Ovary (tissue), 9 donors: Measurements from ENCODE around the gene TCF7L1. TPM values are rescaled to one million over a fixed set of nuclear protein-coding genes. Genes with fewer than 3 reads are reported as not detected.

Source experiments
- DNase-seq, 5 donors: peaks; one replicate each; pipeline ENCODE4 v3.0.0-alpha.2; 2019 to 2020
- H3K27ac ChIP-seq, 2 donors: fragments of 200-600 bp; one replicate each; pipeline versions ENCODE4 v1.5.1 to v1.8.0; 2019 to 2022
- H3K27me3 ChIP-seq: fragments of 200-600 bp; one replicate; pipeline ENCODE4 v1.8.0; 2022
- H3K36me3 ChIP-seq: fragments of 200-600 bp; sonication (generic); one replicate; pipeline ENCODE4 v1.5.1; 2019
- H3K4me1 ChIP-seq: one replicate; pipeline ENCODE4 v1.8.1; 2013; ENCODE audit warnings: mild to moderate bottlenecking, moderate library complexity; ENCODE audit not compliant: insufficient read depth
- H3K4me3 ChIP-seq: fragments of 200-600 bp; sonication (generic); one replicate; pipeline ENCODE4 v1.5.1; 2017
- H3K9me3 ChIP-seq, 2 donors: fragments of 200-600 bp in 1 of 2; sonication (generic) in 1 of 2; one replicate each; pipeline versions ENCODE4 v1.5.1 to v1.8.1; 2013 to 2019; ENCODE audit warnings: mild to moderate bottlenecking in 1 of 2, moderate library complexity in 1 of 2
- CTCF ChIP-seq, 3 donors: fragments of 450-650 bp in 2 of 3; fragments of 200-600 bp in 1 of 3; IDR thresholded peaks; one replicate each; pipeline versions ENCODE4 v1.5.1 to v1.8.0; 2016 to 2022; ENCODE audit warnings: antibody characterized with exemption in 3 of 3, mild to moderate bottlenecking in 1 of 3
- EP300 ChIP-seq: sonication (generic); formaldehyde crosslinking; IDR thresholded peaks from one replicate; pipeline ENCODE4 v1.6.1; 2017; ENCODE audit warnings: antibody characterized with exemption
- POLR2A ChIP-seq: fragments of 450-650 bp; IDR thresholded peaks from one replicate; pipeline ENCODE4 v1.6.1; 2017; ENCODE audit warnings: antibody characterized with exemption, mild to moderate bottlenecking, moderate library complexity
- WGBS, 3 donors: extraction: QIAGEN DNeasy Blood & Tissue Kit in 1 of 3; methylation state at CpG; one replicate each; pipeline versions ENCODE4 v1.1.5 to v1.1.7; 2013 to 2017; 5-methylcytosine and 5-hydroxymethylcytosine counted together
- intact Hi-C, 4 donors: fragments of 100-400 bp; cut with DNase I; formaldehyde crosslinking; loops; one replicate each; pipeline versions ENCODE4 v1.11.0 to v1.15.1; 2022 to 2023
- polyA plus RNA-seq, 2 donors: library from polyadenylated mRNA; stranded (reverse); fragments of 200-250 nt in 1 of 2; fragments of 350-450 nt in 1 of 2; fragmentation: Illumina TruSeq in 1 of 2; extraction: RNeasy Lipid Tissue Mini Kit (QIAGEN cat#74804) in 1 of 2; gene quantifications; one replicate each; pipeline ENCODE4 v1.2.3, GENCODE V29; 2013 to 2014
- total RNA-seq, 7 donors: library from RNA; depleted of rRNA in 2 of 7; stranded (reverse); fragments of >200 nt in 2 of 7; fragmentation: NEBNext Ultra II Directional in 3 of 7; extraction: Animal tissue kit (Norgen Biotek cat#: 25700) in 3 of 7; gene quantifications; one replicate each; pipeline versions ENCODE4 v1.1.0 to v1.2.4, GENCODE V29; 2016 to 2023
- donor health status: DM: no; HTN: no; CAD: no; lungs with moderate emphysema.
- donor health status: DM: no; HTN: no; CAD: no.
- donor health status: Bipolar disorder and iron deficiency.
- donor health status: DM: yes; HTN: yes; CAD: no.
- donor health status: DM: no; HTN: no; CAD: no.
- donor health status: DM: yes; HTN: yes; CAD: no.

TCF7L1 gene
- total and polyA plus RNA-seq, 9 donors = 5.2 to 29.8 (median 23.9) TPM

- H3K27ac ChIP-seq = no peak overlapping the region
- H3K4me3 ChIP-seq = no peak overlapping the region
- no peaks in the 10 kb centered on the region for H3K9me3 ChIP-seq
- no peak for TF ChIP-seq CTCF (IDR thresholded peaks at IDR 0.05)
- no peak for TF ChIP-seq POLR2A
- no peak for TF ChIP-seq EP300
- 75 to 85% (median 84%) methylated on average over 2 of the region's 2 CpGs for WGBS, 3 donors
- H3K27me3 ChIP-seq = no peaks in the 10 kb centered on the region
- no peaks in the 10 kb centered on the region for H3K36me3 ChIP-seq
- DNase-seq = no peak
- intact Hi-C loops = no loop called here
- no peaks in the 10 kb centered on the region for H3K4me1 ChIP-seq
Measured at GRCh38 chr2:85187069-85187468, 53.9 kb downstream of the TCF7L1 start.

DNA sequence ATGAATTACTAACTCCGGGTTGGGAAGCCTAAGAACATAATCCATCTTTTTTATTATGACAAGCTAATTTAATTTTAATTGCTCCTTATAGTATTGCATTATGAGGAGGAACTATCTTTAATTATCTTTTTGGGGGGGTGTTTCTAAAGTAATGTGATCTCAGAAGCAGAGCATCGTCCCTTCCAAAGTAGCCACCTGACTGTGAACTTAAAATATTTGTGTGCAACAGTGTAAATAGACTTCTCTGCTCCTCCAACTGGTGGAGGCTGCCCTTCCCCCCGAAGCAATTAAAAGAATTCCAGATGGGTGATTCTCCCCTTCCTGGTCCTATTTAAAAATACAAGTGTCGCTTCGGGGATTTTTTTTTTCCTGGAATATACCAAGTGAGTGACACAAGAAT is 55.7 kb downstream of the TCF7L1 start:
- Histone ChIP-seq H3K4me1 (no peaks in the 10 kb centered on the region), H3K27ac (no peak overlapping the region), H3K36me3 (no peaks in the 10 kb centered on the region), H3K4me3 (no peak overlapping the region), H3K27me3 (no peaks in the 10 kb centered on the region), H3K9me3 (no peaks in the 10 kb centered on the region)
- TF ChIP-seq EP300 = no peak
- DNase-seq = no peak
- 23 to 32% (median 23%) methylated on average over 5 of the region's 5 CpGs for WGBS, 3 donors
- intact Hi-C loops = no loop called here

DNA sequence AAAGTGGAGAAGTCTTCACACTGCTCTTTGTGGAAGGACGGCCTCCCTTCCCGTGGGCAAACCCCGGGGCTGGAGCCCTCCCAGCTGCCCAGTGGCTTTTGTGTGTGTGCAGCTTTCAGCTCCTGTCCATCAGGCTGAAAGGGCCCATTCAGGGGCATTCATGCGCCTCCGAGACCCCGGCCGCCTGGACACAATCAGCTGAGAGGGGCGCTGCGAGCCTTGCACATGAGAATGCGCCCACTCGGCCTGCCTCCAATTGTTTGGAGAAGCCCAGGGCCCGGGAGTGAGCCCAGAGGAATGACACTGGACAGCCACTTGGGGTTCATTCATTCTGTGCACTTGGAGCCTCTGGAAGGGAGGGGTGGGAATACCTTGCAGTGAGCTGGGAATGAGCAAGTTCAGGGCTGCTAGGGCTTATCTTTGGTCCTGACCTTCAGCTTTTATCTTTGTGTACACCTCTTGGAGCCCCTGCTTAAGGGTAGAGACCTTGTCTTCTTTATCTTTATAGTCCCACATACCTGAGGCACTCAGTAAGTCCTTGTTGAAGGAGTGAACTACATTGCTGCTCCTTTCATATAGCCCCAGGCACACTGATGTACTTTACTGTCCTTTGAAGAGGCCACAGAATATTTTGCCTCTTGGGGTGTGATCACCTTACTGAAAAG is 56.5 kb downstream of the TCF7L1 start:
- no peaks in the 10 kb centered on the region for H3K4me1 ChIP-seq
- H3K4me3 ChIP-seq = no peak overlapping the region
- H3K36me3 ChIP-seq = no peaks in the 10 kb centered on the region
- no peak for DNase-seq
- no peaks in the 10 kb centered on the region for H3K9me3 ChIP-seq
- no peak overlapping the region for H3K27ac ChIP-seq
- WGBS, 3 donors = 82 to 93% (median 87%) methylated on average over 11 to 12 of the region's 12 CpGs
- intact Hi-C loops = no loop called here
- TF ChIP-seq CTCF (IDR thresholded peaks at IDR 0.05) (no peak), EP300 (no peak), POLR2A (no peak)
- H3K27me3 ChIP-seq = no peaks in the 10 kb centered on the region

GRCh38 chr2:85191157-85191556 is 58.0 kb downstream of the TCF7L1 start:
- no peak overlapping the region for H3K4me3 ChIP-seq
- no peaks in the 10 kb centered on the region for H3K27me3 ChIP-seq
- WGBS, 3 donors = 80 to 92% (median 83%) methylated on average over 2 of the region's 2 CpGs
- no peaks in the 10 kb centered on the region for H3K4me1 ChIP-seq
- DNase-seq = no peak
- no peak for TF ChIP-seq CTCF (IDR thresholded peaks at IDR 0.05)
- no peak for TF ChIP-seq EP300
- no peak for TF ChIP-seq POLR2A
- intact Hi-C loops = no loop called here
- no peak overlapping the region for H3K27ac ChIP-seq
- H3K36me3 ChIP-seq = no peaks in the 10 kb centered on the region
- H3K9me3 ChIP-seq = no peaks in the 10 kb centered on the region

DNA sequence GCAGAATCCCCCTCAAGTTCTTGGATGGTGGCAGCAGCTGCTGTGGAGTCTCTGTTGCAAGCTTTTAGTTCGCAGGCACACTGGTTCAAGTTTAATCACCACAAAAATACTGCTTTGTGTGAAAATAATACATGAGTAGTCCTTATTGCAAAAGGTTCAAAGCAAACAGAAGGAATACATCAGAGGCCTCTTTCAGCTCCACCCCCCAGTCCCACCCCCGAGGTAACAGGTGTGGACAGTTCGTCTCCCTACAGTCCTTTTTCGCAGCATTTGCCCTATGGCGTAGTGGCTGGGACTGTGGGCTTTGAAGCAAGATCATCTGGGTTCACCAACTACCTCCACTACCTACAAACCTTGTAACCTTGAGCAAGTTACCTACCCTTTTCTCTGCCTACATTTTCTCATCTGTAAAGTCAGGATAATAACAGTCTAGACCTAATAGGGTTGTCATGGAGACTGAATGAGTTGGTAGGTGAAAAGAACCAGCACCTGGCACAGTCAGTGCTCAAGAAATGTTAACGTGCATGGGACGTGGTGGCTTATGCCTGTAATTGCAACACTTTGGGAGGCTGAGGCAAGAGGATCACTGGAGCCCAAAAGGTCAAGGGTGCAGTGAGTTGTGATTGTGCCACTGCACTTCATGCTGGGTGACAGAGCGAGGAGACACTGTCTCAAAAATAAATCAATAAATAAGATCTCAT is 61.7 kb downstream of the TCF7L1 start:
- no peak overlapping the region for H3K4me3 ChIP-seq
- H3K4me1 ChIP-seq = no peaks in the 10 kb centered on the region
- 86 to 91% (median 86%) methylated on average over 8 of the region's 8 CpGs for WGBS, 3 donors
- H3K27me3 ChIP-seq = no peaks in the 10 kb centered on the region
- H3K27ac ChIP-seq = no peak overlapping the region
- no peak for DNase-seq
- no peak for TF ChIP-seq EP300
- no peak for TF ChIP-seq CTCF (IDR thresholded peaks at IDR 0.05)
- no peak for TF ChIP-seq POLR2A
- intact Hi-C loops = no loop called here
- no peaks in the 10 kb centered on the region for H3K36me3 ChIP-seq
- no peaks in the 10 kb centered on the region for H3K9me3 ChIP-seq
